PC-9 (cell line): ENCODE results near the gene TGFBR3L. TPM values are rescaled to one million over a fixed set of nuclear protein-coding genes. Genes with fewer than 3 reads are reported as not detected.
A peak's percentile ranks its signal among the peaks of the same experiment; 100 is the strongest.

Experiments used
- BruUV-seq: library from RNA; stranded (reverse); fragments of 400-500 nt; replicated peaks from 2 replicates; lab custom pipeline; 2021; lab: Mats Ljungman, UMichigan
- CTCF ChIA-PET: fragments of 300-600 bp; sonication (Branson Sonifier 250); formaldehyde crosslinking; loops from one replicate; lab custom pipeline; 2022; ENCODE audit warnings: antibody characterized with exemption; lab: Charles Lee
- POLR2A ChIA-PET: fragments of 300-600 bp; sonication (Branson Sonifier 250); formaldehyde crosslinking; loops from one replicate; lab custom pipeline; 2022; ENCODE audit warnings: antibody characterized with exemption; ENCODE audit not compliant: unreplicated experiment; lab: Charles Lee
- DNase-seq, 2 experiments: peaks; one replicate each; pipeline versions ENCODE4 v3.0.0 to v3.0.0-alpha.2; 2015 to 2022; ENCODE audit warnings: mixed read lengths in 1 of 2
- H2AFZ ChIP-seq: fragments of 200-600 bp; sonication (generic); 2 replicates; pipeline ENCODE4 v1.8.1; 2017; ENCODE audit warnings: antibody characterized with exemption
- H3F3A ChIP-seq: fragments of 200-600 bp; sonication (generic); 2 replicates; pipeline ENCODE4 v1.8.1; 2017; ENCODE audit warnings: antibody characterized with exemption, mild to moderate bottlenecking, low read depth; ENCODE audit not compliant: insufficient read depth
- H3K27ac ChIP-seq: fragments of 200-600 bp; sonication (generic); 2 replicates; pipeline ENCODE4 v1.6.1; 2016; ENCODE audit warnings: mixed run types
- H3K27me3 ChIP-seq: fragments of 200-600 bp; sonication (generic); 2 replicates; pipeline ENCODE4 v1.6.1; 2016; ENCODE audit warnings: low read depth, mixed run types; ENCODE audit not compliant: insufficient read depth
- H3K36me3 ChIP-seq: fragments of 200-600 bp; sonication (generic); 2 replicates; pipeline ENCODE4 v1.6.1; 2016; ENCODE audit warnings: low read depth, mixed run types
- H3K4me1 ChIP-seq: fragments of 200-600 bp; sonication (generic); replicated peaks from 2 replicates; pipeline ENCODE4 v1.6.1; 2016; ENCODE audit warnings: mixed run types; ENCODE audit not compliant: insufficient read depth
- H3K4me2 ChIP-seq: fragments of 200-600 bp; sonication (generic); 2 replicates; pipeline ENCODE4 v1.6.1; 2017; ENCODE audit warnings: mixed run types
- H3K4me3 ChIP-seq: fragments of 200-600 bp; sonication (generic); 2 replicates; pipeline ENCODE4 v1.6.1; 2016; ENCODE audit warnings: mixed run types
- H3K79me2 ChIP-seq: fragments of 200-600 bp; sonication (generic); 2 replicates; pipeline ENCODE4 v1.6.1; 2017; ENCODE audit warnings: low read depth, mixed run types
- H3K9me2 ChIP-seq: fragments of 200-600 bp; sonication (generic); 2 replicates; pipeline ENCODE4 v1.8.1; 2017; ENCODE audit warnings: mild to moderate bottlenecking; ENCODE audit not compliant: insufficient read depth
- H3K9me3 ChIP-seq: fragments of 200-600 bp; sonication (generic); 2 replicates; pipeline ENCODE4 v1.8.1; 2016; ENCODE audit warnings: low read depth; ENCODE audit not compliant: insufficient read depth
- H4K20me1 ChIP-seq: fragments of 200-600 bp; sonication (generic); 2 replicates; pipeline ENCODE4 v1.8.1; 2017; ENCODE audit not compliant: insufficient read depth
- EZH2 ChIP-seq: fragments of 200-600 bp; sonication (generic); IDR thresholded peaks from 2 replicates; pipeline ENCODE4 v1.8.0; 2017; ENCODE audit warnings: antibody characterized with exemption, low read depth
- intact Hi-C: fragments of 100-400 bp; cut with micrococcal nuclease; formaldehyde crosslinking; loops from one replicate; pipeline ENCODE4 v1.10.0; 2022; ENCODE audit not compliant: unreplicated experiment
- total RNA-seq: library from RNA; stranded (reverse); gene quantifications from 2 replicates; pipeline ENCODE4 v1.2.3, GENCODE V29; 2021
- TF ChIP-seq, protein P1 (sequence below): fragments of 200-600 bp; sonication (generic); conservative IDR thresholded peaks from 2 replicates; pipeline ENCODE4 v1.6.1; 2017; ENCODE audit warnings: mixed run types, antibody characterized with exemption, mild to moderate bottlenecking, moderate library complexity

The TGFBR3L gene
- total RNA-seq, 1 experiment from 2014 or later = 2.3 TPM

DNA sequence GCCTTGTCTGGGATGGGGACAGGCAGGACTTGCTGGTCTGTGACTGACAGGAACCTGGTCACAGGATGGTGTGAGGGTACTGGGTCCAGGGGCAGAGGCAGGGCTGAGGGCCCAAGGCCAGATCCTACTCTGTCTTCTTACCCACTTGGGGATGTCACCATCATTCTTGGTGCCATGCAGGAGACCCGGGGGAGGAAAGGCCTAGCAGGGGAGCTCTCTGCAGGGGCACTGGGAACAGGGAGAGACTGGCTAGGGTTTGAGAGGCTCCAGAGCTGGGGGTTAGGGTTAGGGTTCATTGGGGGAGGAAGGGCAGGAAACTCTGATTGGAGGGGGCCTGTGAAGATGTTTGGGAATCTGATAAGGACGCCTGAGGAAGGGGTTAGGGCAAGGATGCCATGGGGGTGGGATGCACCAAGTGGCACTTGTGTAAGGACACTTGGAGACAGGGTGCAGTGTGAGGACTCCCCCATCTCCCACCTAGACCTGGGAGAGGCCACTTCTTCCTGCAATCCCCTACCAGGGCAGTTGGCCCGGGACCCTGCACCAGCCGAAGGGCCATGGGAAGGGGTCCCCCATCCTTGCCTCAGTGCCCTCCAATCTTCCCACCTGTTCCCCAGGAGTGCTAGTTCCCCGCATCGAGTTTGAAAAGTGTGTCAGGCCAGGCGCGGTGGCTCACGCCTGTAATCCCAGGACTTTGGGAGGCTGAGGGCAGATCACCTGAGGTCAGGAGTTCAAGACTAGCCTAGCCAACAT lies 47.4 kb upstream of the TGFBR3L start:
- Histone ChIP-seq H3K36me3 (no peaks in the 10 kb centered on the region), H3K79me2 (no peaks in the 10 kb centered on the region), H3K27me3 (no peaks in the 10 kb centered on the region), H3F3A (peaks cover 40% of the 10 kb centered on the region), H3K4me2 (no peak overlapping the region), H3K4me1 (peaks cover 21% of the 10 kb centered on the region), H2AFZ (no peak overlapping the region), H4K20me1 (no peaks in the 10 kb centered on the region), H3K27ac (no peak overlapping the region), H3K4me3 (no peak overlapping the region), H3K9me3 (no peaks in the 10 kb centered on the region), H3K9me2 (no peaks in the 10 kb centered on the region)
- DNase-seq = no peak
- intact Hi-C loops = no loop called here
- TF ChIP-seq, protein P1, sequence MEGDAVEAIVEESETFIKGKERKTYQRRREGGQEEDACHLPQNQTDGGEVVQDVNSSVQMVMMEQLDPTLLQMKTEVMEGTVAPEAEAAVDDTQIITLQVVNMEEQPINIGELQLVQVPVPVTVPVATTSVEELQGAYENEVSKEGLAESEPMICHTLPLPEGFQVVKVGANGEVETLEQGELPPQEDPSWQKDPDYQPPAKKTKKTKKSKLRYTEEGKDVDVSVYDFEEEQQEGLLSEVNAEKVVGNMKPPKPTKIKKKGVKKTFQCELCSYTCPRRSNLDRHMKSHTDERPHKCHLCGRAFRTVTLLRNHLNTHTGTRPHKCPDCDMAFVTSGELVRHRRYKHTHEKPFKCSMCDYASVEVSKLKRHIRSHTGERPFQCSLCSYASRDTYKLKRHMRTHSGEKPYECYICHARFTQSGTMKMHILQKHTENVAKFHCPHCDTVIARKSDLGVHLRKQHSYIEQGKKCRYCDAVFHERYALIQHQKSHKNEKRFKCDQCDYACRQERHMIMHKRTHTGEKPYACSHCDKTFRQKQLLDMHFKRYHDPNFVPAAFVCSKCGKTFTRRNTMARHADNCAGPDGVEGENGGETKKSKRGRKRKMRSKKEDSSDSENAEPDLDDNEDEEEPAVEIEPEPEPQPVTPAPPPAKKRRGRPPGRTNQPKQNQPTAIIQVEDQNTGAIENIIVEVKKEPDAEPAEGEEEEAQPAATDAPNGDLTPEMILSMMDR = no peak
- no peak for TF ChIP-seq EZH2
- POLR2A ChIA-PET = no interaction called here
- CTCF ChIA-PET = no interaction called here
- BruUV-seq = no TSS peak

DNA sequence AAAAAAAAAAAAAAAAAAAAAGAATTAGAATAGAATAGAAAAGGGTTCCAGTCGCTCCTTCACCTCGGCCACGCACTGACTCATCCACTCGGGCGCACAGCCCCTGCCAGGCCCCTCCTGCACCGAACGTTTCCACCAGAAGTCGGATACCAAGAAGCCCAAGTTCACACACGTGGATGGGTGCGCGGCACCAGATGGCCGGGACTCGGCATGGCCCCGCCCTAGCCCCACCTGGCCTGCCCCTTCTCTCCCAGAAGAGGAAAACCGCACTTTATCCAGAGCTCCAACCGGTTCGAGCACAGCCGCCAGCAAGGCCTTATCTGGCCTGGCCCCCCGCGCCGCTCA lies 46.3 kb upstream of the TGFBR3L start:
- no peak overlapping the region for H3K27ac ChIP-seq
- H3K4me2 ChIP-seq = peak overlapping the region; percentile 85
- no peaks in the 10 kb centered on the region for H3K9me2 ChIP-seq
- H3K9me3 ChIP-seq = no peaks in the 10 kb centered on the region
- ChIA-PET CTCF (interaction anchor here (0.7 to 2.0 kb wide), 5 partner anchors 16 to 513 kb away, joined by 3 to 20 read pairs (median 10); partner anchors contain the start of genes MAP2K7, SNAPC2 and TIMM44), POLR2A (interaction anchor here (0.5 kb wide), 1 partner anchor 35 kb away, joined by 4 read pairs; no protein-coding TSS in a partner anchor)
- H2AFZ ChIP-seq = peak overlapping the region; percentile 72
- no peaks in the 10 kb centered on the region for H4K20me1 ChIP-seq
- peaks cover 21% of the 10 kb centered on the region for H3K4me1 ChIP-seq
- TF ChIP-seq, protein P1 = no peak
- no peak for TF ChIP-seq EZH2
- intact Hi-C loops = loop anchor here (1.0 to 2.0 kb wide), 2 partner anchors 21 to 35 kb away; partner anchors contain the start of genes LRRC8E and MAP2K7
- TSS peak; percentile 10 for BruUV-seq
- DNase-seq = no peak
- no peaks in the 10 kb centered on the region for H3K27me3 ChIP-seq
- H3K36me3 ChIP-seq = no peaks in the 10 kb centered on the region
- H3K4me3 ChIP-seq = peak overlapping the region; percentile 70
- H3F3A ChIP-seq = peaks cover 50% of the 10 kb centered on the region
- no peaks in the 10 kb centered on the region for H3K79me2 ChIP-seq

DNA sequence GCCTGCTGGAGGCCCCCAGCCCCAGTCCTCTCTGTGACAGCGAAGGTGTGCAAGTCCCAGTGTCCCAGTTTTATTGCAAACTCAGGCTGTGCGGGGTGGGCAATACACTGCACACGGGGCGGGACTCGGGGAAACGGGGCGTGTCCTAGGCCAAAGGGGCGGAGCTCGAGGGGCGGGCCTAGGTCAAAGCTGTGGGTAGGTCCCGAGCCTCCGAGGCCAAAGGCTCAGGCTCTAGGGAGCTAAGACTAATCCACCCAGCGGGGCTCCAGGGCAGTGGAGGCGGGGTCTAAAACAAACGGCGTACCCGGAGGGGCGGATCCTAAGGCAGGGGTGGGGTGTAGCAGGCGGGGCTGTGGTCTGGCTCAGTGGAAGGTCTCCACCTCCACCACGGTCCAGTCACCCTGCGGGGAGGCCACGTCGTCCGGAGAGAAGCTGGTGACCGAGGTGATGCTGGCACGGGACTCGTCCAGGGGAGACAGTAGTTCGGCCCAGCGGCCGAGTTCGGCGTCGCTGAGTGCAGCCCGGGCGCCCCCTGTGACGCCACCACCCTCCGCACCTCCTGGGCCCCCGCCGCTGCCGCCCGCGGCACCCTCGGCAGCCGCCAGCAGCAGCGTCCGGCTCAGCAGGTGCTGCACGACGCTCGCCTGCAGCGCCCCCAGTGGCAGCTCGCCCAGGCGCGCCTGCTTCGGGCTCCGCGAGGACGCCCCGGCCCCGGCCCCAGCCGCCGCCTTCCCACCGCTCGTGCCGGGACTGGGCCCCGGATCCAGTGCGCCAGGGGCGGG lies 45.8 kb upstream of the TGFBR3L start:
- H4K20me1 ChIP-seq = no peaks in the 10 kb centered on the region
- H3K9me2 ChIP-seq = no peaks in the 10 kb centered on the region
- peak overlapping the region; percentile 85 for H3K4me2 ChIP-seq
- no peaks in the 10 kb centered on the region for H3K27me3 ChIP-seq
- CTCF ChIA-PET = interaction anchor here (0.6 to 2.0 kb wide), 7 partner anchors 16 to 514 kb away, joined by 3 to 20 read pairs (median 3); partner anchors contain the start of genes MAP2K7, SNAPC2, TIMM44 and TRAPPC5
- TF ChIP-seq, protein P1 = peak; percentile 73
- no peak for TF ChIP-seq EZH2
- H3K4me3 ChIP-seq = peak overlapping the region; percentile 70
- H3K36me3 ChIP-seq = no peaks in the 10 kb centered on the region
- no peak overlapping the region for H3K27ac ChIP-seq
- no TSS peak for BruUV-seq
- no peaks in the 10 kb centered on the region for H3K79me2 ChIP-seq
- DNase-seq = peak; percentile 90 to 94
- POLR2A ChIA-PET = interaction anchor here (0.5 to 1.2 kb wide), 6 partner anchors 34 to 522 kb away, joined by 3 to 13 read pairs (median 4); partner anchors contain the start of genes MAP2K7, RAB11B and SNAPC2
- peaks cover 49% of the 10 kb centered on the region for H3F3A ChIP-seq
- H3K4me1 ChIP-seq = peaks cover 24% of the 10 kb centered on the region
- H3K9me3 ChIP-seq = no peaks in the 10 kb centered on the region
- intact Hi-C loops = loop anchor here (1.0 to 2.0 kb wide), 2 partner anchors 20 to 34 kb away; partner anchors contain the start of genes LRRC8E and MAP2K7
- H2AFZ ChIP-seq = peak overlapping the region; percentile 75
